WTC11 (cell line): ENCODE measurements around the gene CBFA2T2.

ENCODE experiments used
- CTCF ChIP-seq: fragments of 200-600 bp; IDR thresholded peaks from 2 replicates; pipeline ENCODE4 v1.8.0; 2022; ENCODE audit warnings: antibody characterized with exemption
- FOXP4 ChIP-seq: sonication (generic); formaldehyde crosslinking; IDR thresholded peaks from 2 replicates; pipeline ENCODE4 v1.8.0; 2022; ENCODE audit warnings: mild to moderate bottlenecking, missing genetic modification reagents
- NR3C1 ChIP-seq: sonication (generic); formaldehyde crosslinking; conservative IDR thresholded peaks from 2 replicates; pipeline ENCODE4 v1.8.1; 2023; ENCODE audit warnings: low read depth, mild to moderate bottlenecking, missing genetic modification reagents
- OVOL2 ChIP-seq: fragments of 250-450 bp; sonication (Bioruptor Pico); IDR thresholded peaks from 2 replicates; pipeline ENCODE4 v1.9.0; 2021; ENCODE audit warnings: mild to moderate bottlenecking, borderline replicate concordance
- TP53 ChIP-seq: sonication (generic); formaldehyde crosslinking; IDR thresholded peaks from 2 replicates; pipeline ENCODE4 v1.8.1; 2023; ENCODE audit warnings: mild to moderate bottlenecking, missing genetic modification reagents
- USF2 ChIP-seq: sonication (generic); formaldehyde crosslinking; IDR thresholded peaks from 2 replicates; pipeline ENCODE4 v1.8.1; 2023; ENCODE audit warnings: mild to moderate bottlenecking, missing genetic modification reagents, moderate library complexity
- ZNF121 ChIP-seq: sonication (generic); formaldehyde crosslinking; IDR thresholded peaks from 2 replicates; pipeline ENCODE4 v1.8.0; 2023; ENCODE audit warnings: missing genetic modification reagents

GRCh38 chr20:33664085-33664761 is 174.3 kb downstream of the CBFA2T2 start:
- TF ChIP-seq USF2 (CRISPR knock-in tag) (no peak), TP53 (no peak), OVOL2 (CRISPR knock-in tag) (no peak), FOXP4 (CRISPR knock-in tag) (no peak), CTCF (no peak), NR3C1 (CRISPR knock-in tag) (no peak), ZNF121 (CRISPR knock-in tag) (no peak)
